Activated CD8-positive, alpha-beta T cell treated with anti-CD3 and anti-CD28 coated beads, Interleukin-2, amount 10 ng/mL, durations not matched to agents 7 days and 5 days (primary cell): ENCODE results near the gene ZNF521. TPM values are rescaled to one million over a fixed set of nuclear protein-coding genes. Genes with fewer than 3 reads are reported as not detected.
"Not testable (repeated sequence)": the region's sequence is repeated elsewhere in the genome, so short reads cannot be mapped to it uniquely, and the experiment has no call there.

Source experiments
- ATAC-seq: fragments of 150-1000 bp; cut with Tn5 transposase; one replicate; pipeline ENCODE4 v1.10.0; 2021; ENCODE audit warnings: moderate library complexity
- CTCF ChIA-PET: fragments of 350-600 bp; sonication (Branson Sonifier 250); formaldehyde crosslinking; loops from one replicate; lab custom pipeline; 2021; ENCODE audit warnings: antibody characterized with exemption; lab: Charles Lee
- POLR2A ChIA-PET: fragments of 350-600 bp; sonication (Branson Sonifier 250); formaldehyde crosslinking; loops from one replicate; lab custom pipeline; 2021; ENCODE audit warnings: antibody characterized with exemption; lab: Charles Lee
- DNase-seq: peaks from one replicate; pipeline ENCODE4 v3.0.0-alpha.2; 2020
- H3K27ac Mint-ChIP-seq: one replicate; pipeline ENCODE4 v1.8.0; 2021; ENCODE audit warnings: mild to moderate bottlenecking, mixed read lengths
- H3K27me3 Mint-ChIP-seq: one replicate; pipeline ENCODE4 v1.8.0; 2021; ENCODE audit warnings: low read depth, mixed read lengths
- H3K36me3 Mint-ChIP-seq: one replicate; pipeline ENCODE4 v1.8.0; 2021; ENCODE audit warnings: low read depth, mixed read lengths
- H3K4me1 Mint-ChIP-seq: one replicate; pipeline ENCODE4 v1.8.0; 2021; ENCODE audit warnings: low read depth, mixed read lengths
- H3K4me3 Mint-ChIP-seq: one replicate; pipeline ENCODE4 v1.8.0; 2021; ENCODE audit warnings: mild to moderate bottlenecking, mixed read lengths
- H3K9me3 Mint-ChIP-seq: one replicate; pipeline ENCODE4 v1.8.0; 2022; ENCODE audit warnings: mixed read lengths; ENCODE audit not compliant: insufficient read depth
- total RNA-seq, 2 experiments: library from RNA; stranded (reverse); gene quantifications; one replicate each; pipeline ENCODE4 v1.2.3, GENCODE V29; 2021

ZNF521 gene
- total RNA-seq, 2 experiments from 2014 or later: not detected

DNA sequence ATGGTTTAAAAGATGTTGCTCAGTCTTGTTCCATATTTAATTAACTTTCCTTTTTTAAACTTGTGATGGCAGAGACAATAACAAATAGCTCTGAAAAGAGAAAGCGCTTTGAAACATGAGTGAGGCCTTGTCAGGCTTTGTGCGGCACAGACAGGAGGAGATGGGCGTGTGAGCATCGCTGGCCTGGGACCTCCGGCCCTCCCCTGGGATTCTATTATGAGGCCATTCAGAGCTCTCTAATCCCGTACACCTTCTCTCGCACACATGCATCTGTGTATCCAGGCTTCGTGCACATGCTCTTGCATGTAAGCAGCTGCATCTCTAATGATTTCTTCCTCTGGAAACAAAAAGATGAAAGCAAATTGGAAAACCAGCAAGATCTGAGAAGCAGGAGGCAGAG is 313.7 kb downstream of the ZNF521 start:
- no peak for DNase-seq
- Mint-ChIP-seq H3K4me3 (no peak overlapping the region), H3K9me3 (no peaks in the 10 kb centered on the region), H3K27ac (no peak overlapping the region), H3K36me3 (no peaks in the 10 kb centered on the region), H3K4me1 (no peaks in the 10 kb centered on the region), H3K27me3 (no peaks in the 10 kb centered on the region)
- ChIA-PET CTCF (interaction anchor here (0.8 kb wide), 1 partner anchor 9 kb away, joined by 3 read pairs; no protein-coding TSS in a partner anchor), POLR2A (no interaction called here)
- no peak for ATAC-seq

DNA sequence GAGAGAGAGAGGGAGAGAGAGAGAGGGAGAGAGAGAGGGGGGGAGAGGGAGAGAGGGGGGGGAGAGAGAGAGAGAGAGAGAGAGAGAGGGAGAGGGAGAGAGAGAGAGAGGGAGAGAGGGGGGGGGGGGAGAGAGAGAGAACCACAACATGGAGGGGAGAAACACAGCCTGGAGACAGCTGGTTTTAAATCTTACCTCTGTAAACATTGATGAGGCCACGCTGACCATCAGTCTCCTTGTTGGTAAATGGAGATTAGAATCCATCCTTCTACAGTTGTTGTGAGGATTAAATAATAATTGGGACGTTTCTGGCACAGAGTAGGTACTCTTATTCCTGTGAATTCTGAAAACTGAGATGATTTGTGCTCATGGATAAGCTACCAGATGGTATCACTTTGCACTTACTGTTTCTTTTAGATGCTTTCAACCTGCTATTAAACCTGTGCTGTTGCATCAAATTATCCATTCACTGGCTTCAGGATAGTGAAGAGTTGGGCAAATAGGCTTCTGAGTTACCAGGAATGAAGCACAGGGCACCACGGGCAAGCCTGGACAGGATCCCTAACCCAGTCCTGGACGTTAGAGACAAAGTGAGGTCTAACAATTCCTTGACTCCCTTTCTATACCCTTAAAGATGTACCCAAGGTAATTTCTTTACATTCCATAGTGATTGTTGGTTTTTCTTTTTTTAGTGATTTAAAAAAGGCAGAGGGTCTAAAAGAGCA is 318.1 kb downstream of the ZNF521 start:
- no peak for DNase-seq
- Mint-ChIP-seq H3K4me3 (no peak overlapping the region), H3K9me3 (peaks cover 3% of the 10 kb centered on the region), H3K4me1 (no peaks in the 10 kb centered on the region), H3K27me3 (no peaks in the 10 kb centered on the region), H3K36me3 (no peaks in the 10 kb centered on the region), H3K27ac (no peak overlapping the region)
- ChIA-PET POLR2A (no interaction called here), CTCF (no interaction called here)
- no peak for ATAC-seq

GRCh38 chr18:25033175-25033574 is 318.8 kb downstream of the ZNF521 start:
- ATAC-seq, H3K4me3 Mint-ChIP-seq, DNase-seq, POLR2A ChIA-PET, CTCF ChIA-PET, H3K9me3 Mint-ChIP-seq, H3K4me1 Mint-ChIP-seq, H3K27me3 Mint-ChIP-seq, H3K36me3 Mint-ChIP-seq, H3K27ac Mint-ChIP-seq: not testable (repeated sequence)

DNA sequence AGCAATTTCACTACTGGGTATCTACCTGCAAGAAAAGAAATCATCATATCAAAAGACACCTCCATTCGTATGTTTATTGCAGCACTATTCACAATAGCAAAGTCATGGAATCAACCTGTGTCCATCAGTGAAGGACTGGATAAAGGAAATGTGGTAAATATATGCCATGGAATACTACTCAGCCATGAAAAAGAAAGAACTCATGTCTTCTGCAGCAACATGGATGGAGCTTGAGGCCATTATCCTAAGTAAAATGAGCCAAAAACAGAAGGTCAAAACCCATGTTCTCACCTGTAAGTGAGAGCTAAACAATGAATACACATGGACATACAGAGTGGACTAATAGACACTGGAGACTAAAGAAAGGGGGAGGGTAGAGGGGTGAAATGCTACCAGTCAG is 322.2 kb downstream of the ZNF521 start:
- Mint-ChIP-seq H3K27me3 (no peaks in the 10 kb centered on the region), H3K36me3 (no peaks in the 10 kb centered on the region), H3K4me1 (no peaks in the 10 kb centered on the region), H3K27ac (no peak overlapping the region), H3K9me3 (peaks cover 3% of the 10 kb centered on the region), H3K4me3 (no peak overlapping the region)
- DNase-seq (no peak), ATAC-seq (no peak)
- ChIA-PET POLR2A (no interaction called here), CTCF (interaction anchor here (0.8 kb wide), 1 partner anchor 9 kb away, joined by 3 read pairs; no protein-coding TSS in a partner anchor)

GRCh38 chr18:25019931-25020330 is 332.0 kb downstream of the ZNF521 start:
- Mint-ChIP-seq H3K4me1 (no peaks in the 10 kb centered on the region), H3K4me3 (no peak overlapping the region), H3K27me3 (no peaks in the 10 kb centered on the region), H3K36me3 (no peaks in the 10 kb centered on the region), H3K9me3 (peaks cover 6% of the 10 kb centered on the region), H3K27ac (no peak overlapping the region)
- ChIA-PET POLR2A (no interaction called here), CTCF (no interaction called here)
- DNase-seq (no peak), ATAC-seq (no peak)

DNA sequence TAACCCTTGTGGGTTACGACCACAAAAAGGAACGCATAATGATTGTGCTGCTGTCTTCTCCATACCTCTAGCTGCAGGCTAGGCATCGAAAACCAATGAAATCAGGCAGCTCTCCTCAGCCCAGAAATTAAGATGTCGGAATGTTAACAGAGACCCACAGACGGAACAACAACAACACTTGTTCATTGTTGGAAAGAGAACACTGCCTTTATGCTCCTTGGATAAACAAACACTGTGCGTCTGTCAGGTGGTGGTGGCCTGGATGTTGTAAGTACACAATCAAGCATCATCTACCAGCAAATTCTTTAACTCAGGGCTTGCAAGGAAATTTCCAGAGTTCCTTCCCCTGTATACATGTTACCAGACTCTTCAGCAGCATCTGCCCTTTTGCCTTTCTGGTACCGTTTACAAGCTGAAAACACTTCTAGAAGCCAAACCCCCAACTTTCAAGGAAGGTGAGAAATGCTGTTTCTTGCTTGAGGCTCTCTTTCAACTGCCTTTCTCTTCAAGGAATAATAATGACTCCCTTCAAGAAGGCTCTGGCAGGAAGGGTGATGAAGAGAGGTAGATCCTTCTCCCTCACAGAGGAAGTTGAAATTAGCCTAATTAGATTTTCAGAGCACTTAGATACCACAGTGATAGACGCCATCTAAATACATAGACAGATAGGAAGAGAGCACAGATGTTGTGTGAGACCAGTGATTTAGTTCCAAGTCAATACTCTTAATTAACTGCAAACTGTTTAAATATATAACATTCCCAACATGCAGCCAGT is 332.7 kb downstream of the ZNF521 start:
- ATAC-seq: no peak

DNA sequence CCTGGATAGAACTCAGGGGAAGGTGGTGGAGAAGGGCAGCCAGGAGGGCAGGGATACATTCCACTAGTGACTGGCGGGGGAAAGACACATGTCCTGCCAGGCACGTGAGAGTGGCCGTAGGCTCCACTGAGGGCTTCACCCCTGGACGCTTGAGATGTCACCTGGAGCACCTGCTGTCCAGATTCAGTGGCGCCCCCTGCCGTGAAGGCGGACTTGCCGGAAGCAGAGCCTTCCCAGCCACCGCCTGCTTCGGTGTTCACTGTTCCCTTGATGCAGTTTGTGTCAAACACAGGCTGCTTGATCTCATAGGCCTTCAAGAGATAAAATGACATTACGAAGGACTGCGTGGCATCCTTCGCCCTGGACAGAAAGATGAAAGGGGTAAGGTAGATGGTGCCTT is 335.3 kb downstream of the ZNF521 start:
- H3K9me3 Mint-ChIP-seq: peaks cover 6% of the 10 kb centered on the region
- H3K27ac Mint-ChIP-seq: no peak overlapping the region
- no peak overlapping the region for H3K4me3 Mint-ChIP-seq
- no peak for DNase-seq
- no peaks in the 10 kb centered on the region for H3K27me3 Mint-ChIP-seq
- no peaks in the 10 kb centered on the region for H3K36me3 Mint-ChIP-seq
- POLR2A ChIA-PET: no interaction called here
- CTCF ChIA-PET: no interaction called here
- ATAC-seq: no peak
- H3K4me1 Mint-ChIP-seq: no peaks in the 10 kb centered on the region

More for the DNA sequence above, 332.7 kb downstream of the ZNF521 start:
- Mint-ChIP-seq H3K4me1 (no peaks in the 10 kb centered on the region), H3K36me3 (no peaks in the 10 kb centered on the region), H3K9me3 (peaks cover 6% of the 10 kb centered on the region), H3K27ac (no peak overlapping the region), H3K27me3 (no peaks in the 10 kb centered on the region), H3K4me3 (no peak overlapping the region)
- no peak for DNase-seq
- ChIA-PET CTCF (no interaction called here), POLR2A (no interaction called here)

DNA sequence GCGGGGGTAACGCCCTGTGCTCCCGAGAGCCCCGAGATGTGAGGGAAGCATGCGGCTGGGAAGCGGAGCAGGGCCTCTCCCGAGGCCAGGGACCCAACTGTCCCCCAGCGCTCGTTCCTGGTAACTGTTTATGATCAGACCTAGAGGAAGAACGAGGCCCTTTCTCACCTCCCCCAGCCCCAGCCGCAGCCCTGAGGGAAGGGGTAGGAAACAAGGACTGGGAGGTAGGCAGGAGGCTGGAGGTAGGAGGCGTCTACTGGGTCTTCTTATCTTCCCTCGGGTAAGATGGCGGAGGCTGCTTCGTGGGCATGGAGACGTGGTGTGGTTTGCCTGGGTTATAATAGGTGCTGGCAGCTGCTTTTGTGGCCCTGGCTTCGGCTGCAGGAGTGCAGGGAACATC is 335.8 kb downstream of the ZNF521 start:
- Mint-ChIP-seq H3K27me3 (no peaks in the 10 kb centered on the region), H3K9me3 (peaks cover 6% of the 10 kb centered on the region), H3K4me1 (no peaks in the 10 kb centered on the region), H3K36me3 (no peaks in the 10 kb centered on the region), H3K4me3 (no peak overlapping the region), H3K27ac (no peak overlapping the region)
- ATAC-seq (no peak), DNase-seq (no peak)
- ChIA-PET POLR2A (no interaction called here), CTCF (no interaction called here)
